ENCODE results near the gene THAP5. TPM values are rescaled to one million over a fixed set of nuclear protein-coding genes. Genes with fewer than 3 reads are reported as not detected.

The THAP5 gene
- polyA plus RNA-seq, 1 donor (not counting 4 experiments of a cell fraction or from before 2014, with no cell fraction given): 9.2 TPM

GRCh38 chr7:108570146-108570755 lies 745 bp upstream of the THAP5 start:
- dilution Hi-C loops (cut with MboI; ENCODE audit: extremely low pct_ligation_motif_present, low sequenced_read_pairs): no loop called here
- no peak for DNase-seq (ENCODE audit: low read depth, low spot score)
- TF ChIP-seq CTCF (optimal IDR thresholded peaks at IDR 0.05 in 1 of 3, IDR thresholded peaks at IDR 0.05 in 1 of 3, conservative IDR thresholded peaks at IDR 0.05 in 1 of 3; ENCODE audit: extremely low read depth in 1 of 3, insufficient read depth in 2 of 3, low read length in 3 of 3) (no peak), EZH2 (IDR thresholded peaks at IDR 0.05; ENCODE audit: low read length) (no peak)
- Histone ChIP-seq H3K9me1 (ENCODE audit: control insufficient read depth, extremely low read depth, insufficient read depth, low read length) (no peaks in the 10 kb centered on the region), H3K79me2 (ENCODE audit: control insufficient read depth, insufficient read depth, low read length) (peaks cover 66% of the 10 kb centered on the region), H2AFZ (ENCODE audit: control insufficient read depth, low read length) (peak overlapping the region; percentile 95), H3K27me3 (ENCODE audit: control insufficient read depth, extremely low read depth, insufficient read depth, low read length) (no peaks in the 10 kb centered on the region), H3K9me3 (ENCODE audit: control insufficient read depth, low read depth, low read length) (no peaks in the 10 kb centered on the region), H3K27ac (ENCODE audit: control insufficient read depth, insufficient read depth, low read length) (peak overlapping the region; percentile 96), H4K20me1 (ENCODE audit: control insufficient read depth, extremely low read depth, insufficient read depth, low read length) (peaks cover 10% of the 10 kb centered on the region), H3K4me1 (ENCODE audit: control insufficient read depth, extremely low read depth, insufficient read depth, low read length) (peaks cover 21% of the 10 kb centered on the region), H3K36me3 (ENCODE audit: control insufficient read depth in 2 of 2, extremely low read depth in 1 of 2, insufficient read depth in 2 of 2, low read length in 2 of 2) (peaks cover 2 to 8% of the 10 kb centered on the region in 2 experiments), H3K9ac (ENCODE audit: control insufficient read depth, extremely low read depth, insufficient read depth, low read length) (peak overlapping the region; percentile 99), H3K4me2 (ENCODE audit: control insufficient read depth, extremely low read depth, insufficient read depth, low read depth, low read length) (peak overlapping the region; percentile 80), H3K4me3 (ENCODE audit: control insufficient read depth in 2 of 3, extremely low read depth in 1 of 3, insufficient read depth in 2 of 3, low read depth in 1 of 3, low read length in 3 of 3) (peak overlapping the region; percentile 79 to 96 (median 92))
- FAIRE-seq: peak; percentile 58

GRCh38 chr7:108568801-108569380 lies 615 bp downstream of the THAP5 start:
- H3K9ac ChIP-seq (ENCODE audit: control insufficient read depth, extremely low read depth, insufficient read depth, low read length): peak overlapping the region; percentile 99
- FAIRE-seq (no peak), DNase-seq (ENCODE audit: low read depth, low spot score) (no peak)
- peak overlapping the region; percentile 96 for H3K27ac ChIP-seq (ENCODE audit: control insufficient read depth, insufficient read depth, low read length)
- peaks cover 7% of the 10 kb centered on the region for H4K20me1 ChIP-seq (ENCODE audit: control insufficient read depth, extremely low read depth, insufficient read depth, low read length)
- peaks cover 66% of the 10 kb centered on the region for H3K79me2 ChIP-seq (ENCODE audit: control insufficient read depth, insufficient read depth, low read length)
- H3K4me2 ChIP-seq (ENCODE audit: control insufficient read depth, extremely low read depth, insufficient read depth, low read depth, low read length): peak overlapping the region; percentile 96
- H3K9me1 ChIP-seq (ENCODE audit: control insufficient read depth, extremely low read depth, insufficient read depth, low read length): no peaks in the 10 kb centered on the region
- H3K27me3 ChIP-seq (ENCODE audit: control insufficient read depth, extremely low read depth, insufficient read depth, low read length): no peaks in the 10 kb centered on the region
- dilution Hi-C loops (cut with MboI; ENCODE audit: extremely low pct_ligation_motif_present, low sequenced_read_pairs): no loop called here
- H3K9me3 ChIP-seq (ENCODE audit: control insufficient read depth, low read depth, low read length): no peaks in the 10 kb centered on the region
- peak overlapping the region; percentile 95 for H2AFZ ChIP-seq (ENCODE audit: control insufficient read depth, low read length)
- peaks cover 2 to 5% of the 10 kb centered on the region in 2 experiments for H3K36me3 ChIP-seq (ENCODE audit: control insufficient read depth in 2 of 2, extremely low read depth in 1 of 2, insufficient read depth in 2 of 2, low read length in 2 of 2)
- TF ChIP-seq EZH2 (IDR thresholded peaks at IDR 0.05; ENCODE audit: low read length) (no peak), CTCF (optimal IDR thresholded peaks at IDR 0.05 in 1 of 3, IDR thresholded peaks at IDR 0.05 in 1 of 3, conservative IDR thresholded peaks at IDR 0.05 in 1 of 3; ENCODE audit: extremely low read depth in 1 of 3, insufficient read depth in 2 of 3, low read length in 3 of 3) (no peak)
- H3K4me3 ChIP-seq (ENCODE audit: control insufficient read depth in 2 of 3, extremely low read depth in 1 of 3, insufficient read depth in 2 of 3, low read depth in 1 of 3, low read length in 3 of 3): peak overlapping the region; percentile 92 to 96 (median 92)
- H3K4me1 ChIP-seq (ENCODE audit: control insufficient read depth, extremely low read depth, insufficient read depth, low read length): peaks cover 21% of the 10 kb centered on the region
